ENCODE measurements around the gene ZNF335.

ZNF335 gene

DNA sequence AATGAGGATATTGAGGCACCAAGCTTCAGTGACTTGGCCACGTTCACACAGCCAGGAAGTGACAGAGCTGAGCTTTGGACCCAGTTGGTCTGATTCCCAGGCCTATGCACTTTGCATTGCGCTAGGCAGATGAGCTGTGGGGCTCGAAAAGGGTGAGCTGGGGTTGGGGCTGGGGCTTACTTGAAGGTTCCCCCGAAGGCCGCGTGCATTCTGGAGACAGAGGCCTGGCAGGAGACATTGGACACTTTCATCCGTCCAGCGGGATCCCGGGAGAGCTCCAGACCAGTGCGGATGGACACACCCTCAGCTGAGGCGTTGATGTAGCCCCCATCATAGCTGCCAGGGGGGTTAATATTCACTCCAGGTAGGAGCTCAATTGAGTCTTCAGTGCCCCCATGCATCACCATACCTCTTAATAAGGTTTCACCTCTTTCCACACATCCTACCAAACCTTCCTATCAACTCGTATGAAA is 62.6 kb downstream of the ZNF335 start:
- H3K4me2 ChIP-seq (ENCODE audit: low read length), result peak overlapping the region; percentile 72; the same call in 1 of the 2 replicates
- H3F3A ChIP-seq (ENCODE audit: insufficient read depth, low read length), result no peaks in the 10 kb centered on the region
- TF ChIP-seq EZH2 (IDR thresholded peaks at IDR 0.05; ENCODE audit: borderline replicate concordance, low read length), result no peak
- TF ChIP-seq, protein P1, sequence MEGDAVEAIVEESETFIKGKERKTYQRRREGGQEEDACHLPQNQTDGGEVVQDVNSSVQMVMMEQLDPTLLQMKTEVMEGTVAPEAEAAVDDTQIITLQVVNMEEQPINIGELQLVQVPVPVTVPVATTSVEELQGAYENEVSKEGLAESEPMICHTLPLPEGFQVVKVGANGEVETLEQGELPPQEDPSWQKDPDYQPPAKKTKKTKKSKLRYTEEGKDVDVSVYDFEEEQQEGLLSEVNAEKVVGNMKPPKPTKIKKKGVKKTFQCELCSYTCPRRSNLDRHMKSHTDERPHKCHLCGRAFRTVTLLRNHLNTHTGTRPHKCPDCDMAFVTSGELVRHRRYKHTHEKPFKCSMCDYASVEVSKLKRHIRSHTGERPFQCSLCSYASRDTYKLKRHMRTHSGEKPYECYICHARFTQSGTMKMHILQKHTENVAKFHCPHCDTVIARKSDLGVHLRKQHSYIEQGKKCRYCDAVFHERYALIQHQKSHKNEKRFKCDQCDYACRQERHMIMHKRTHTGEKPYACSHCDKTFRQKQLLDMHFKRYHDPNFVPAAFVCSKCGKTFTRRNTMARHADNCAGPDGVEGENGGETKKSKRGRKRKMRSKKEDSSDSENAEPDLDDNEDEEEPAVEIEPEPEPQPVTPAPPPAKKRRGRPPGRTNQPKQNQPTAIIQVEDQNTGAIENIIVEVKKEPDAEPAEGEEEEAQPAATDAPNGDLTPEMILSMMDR (IDR thresholded peaks at IDR 0.05; ENCODE audit: low read length), result no peak
- no peaks in the 10 kb centered on the region for H3K79me2 ChIP-seq (ENCODE audit: insufficient read depth, low read length)
- no peaks in the 10 kb centered on the region for H3K36me3 ChIP-seq (ENCODE audit: insufficient read depth, low read length)
- no peaks in the 10 kb centered on the region for H3K9me2 ChIP-seq (ENCODE audit: low read depth, low read length)
- H3K4me3 ChIP-seq (ENCODE audit: low read depth, low read length, poor library complexity, severe bottlenecking), result no peak overlapping the region
- no peak overlapping the region for H2AFZ ChIP-seq (ENCODE audit: low read length)
- peaks cover 34% of the 10 kb centered on the region for H3K4me1 ChIP-seq (ENCODE audit: insufficient read depth, low read length, severe bottlenecking)
- H3K27ac ChIP-seq (ENCODE audit: low read depth, low read length, poor library complexity, severe bottlenecking), result no peak overlapping the region
- H3K9ac ChIP-seq (ENCODE audit: low read length), result no peak overlapping the region
- no peaks in the 10 kb centered on the region for H4K20me1 ChIP-seq (ENCODE audit: insufficient read depth, low read length)
- no peaks in the 10 kb centered on the region for H3K9me3 ChIP-seq (ENCODE audit: low read length)
- H3K27me3 ChIP-seq (ENCODE audit: insufficient read depth, low read length), result no peaks in the 10 kb centered on the region

DNA sequence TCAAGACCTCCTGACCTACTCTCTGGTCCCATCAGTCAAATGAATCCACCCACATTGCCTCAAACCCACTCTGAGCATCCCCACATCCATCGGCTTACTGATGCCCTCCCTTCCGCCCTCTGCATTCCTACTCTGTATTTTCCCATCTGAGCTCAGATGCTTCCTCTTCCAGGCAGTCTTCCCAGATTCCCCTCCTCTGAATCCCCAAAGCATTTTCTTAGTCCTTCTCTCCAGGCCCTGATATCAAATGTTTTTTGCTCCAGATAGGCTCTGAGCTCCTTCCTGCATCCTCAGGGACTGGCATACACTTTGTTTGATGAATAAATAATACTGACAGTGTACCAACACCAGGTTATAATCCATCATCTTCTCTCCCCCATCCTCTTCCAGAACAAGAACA is 63.9 kb downstream of the ZNF335 start:
- no peaks in the 10 kb centered on the region for H3K79me2 ChIP-seq (ENCODE audit: insufficient read depth, low read length)
- peaks cover 34% of the 10 kb centered on the region for H3K4me1 ChIP-seq (ENCODE audit: insufficient read depth, low read length, severe bottlenecking)
- no peaks in the 10 kb centered on the region for H3K9me2 ChIP-seq (ENCODE audit: low read depth, low read length)
- H3K9ac ChIP-seq (ENCODE audit: low read length), result no peak overlapping the region
- H4K20me1 ChIP-seq (ENCODE audit: insufficient read depth, low read length), result no peaks in the 10 kb centered on the region
- no peaks in the 10 kb centered on the region for H3F3A ChIP-seq (ENCODE audit: insufficient read depth, low read length)
- no peaks in the 10 kb centered on the region for H3K9me3 ChIP-seq (ENCODE audit: low read length)
- H3K36me3 ChIP-seq (ENCODE audit: insufficient read depth, low read length), result no peaks in the 10 kb centered on the region
- no peak overlapping the region for H2AFZ ChIP-seq (ENCODE audit: low read length)
- no peak overlapping the region for H3K27ac ChIP-seq (ENCODE audit: low read depth, low read length, poor library complexity, severe bottlenecking)
- H3K4me2 ChIP-seq (ENCODE audit: low read length), result no peak overlapping the region
- no peaks in the 10 kb centered on the region for H3K27me3 ChIP-seq (ENCODE audit: insufficient read depth, low read length)
- no peak for TF ChIP-seq EZH2 (IDR thresholded peaks at IDR 0.05; ENCODE audit: borderline replicate concordance, low read length)
- TF ChIP-seq, protein P1 (IDR thresholded peaks at IDR 0.05; ENCODE audit: low read length), result no peak
- H3K4me3 ChIP-seq (ENCODE audit: low read depth, low read length, poor library complexity, severe bottlenecking), result no peak overlapping the region

DNA sequence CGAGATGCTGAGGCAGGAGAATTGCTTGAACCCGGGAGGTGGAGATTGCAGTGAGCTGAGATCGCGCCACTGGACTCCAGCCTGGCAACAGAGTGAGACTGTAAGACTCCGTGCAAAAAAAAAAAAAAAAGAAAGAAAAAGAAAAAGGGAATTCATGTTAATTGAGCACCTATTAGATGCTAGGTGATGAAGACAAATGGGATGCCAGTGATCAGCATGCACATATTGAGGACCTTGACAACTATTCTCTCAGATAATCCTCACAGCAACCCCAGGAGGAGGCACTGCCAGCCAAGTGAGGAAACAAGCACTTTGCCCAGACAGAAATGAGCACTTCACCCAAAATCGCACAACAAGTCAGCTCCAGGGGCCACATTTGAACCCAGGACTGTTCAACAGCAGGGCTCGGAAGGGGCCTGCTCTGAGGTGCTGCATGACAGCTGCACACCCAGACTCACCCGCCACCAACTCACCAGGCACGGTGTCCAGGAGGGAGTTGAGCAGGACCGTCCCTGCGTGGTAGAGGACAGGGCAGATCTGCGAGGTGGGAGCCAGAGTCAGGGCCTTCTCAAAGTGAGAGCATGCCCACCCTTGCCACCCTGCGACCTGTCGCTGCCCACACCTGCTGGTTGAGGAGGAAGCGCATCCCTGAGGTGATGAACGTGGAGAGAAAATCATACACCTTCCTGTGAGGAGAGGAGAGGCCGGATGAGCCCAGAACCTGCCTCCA is 64.6 kb downstream of the ZNF335 start:
- Histone ChIP-seq H3K4me3 (ENCODE audit: low read depth, low read length, poor library complexity, severe bottlenecking) (no peak overlapping the region), H3K4me1 (ENCODE audit: insufficient read depth, low read length, severe bottlenecking) (peaks cover 31% of the 10 kb centered on the region), H3K36me3 (ENCODE audit: insufficient read depth, low read length) (no peaks in the 10 kb centered on the region), H3F3A (ENCODE audit: insufficient read depth, low read length) (no peaks in the 10 kb centered on the region), H3K27me3 (ENCODE audit: insufficient read depth, low read length) (no peaks in the 10 kb centered on the region), H4K20me1 (ENCODE audit: insufficient read depth, low read length) (no peaks in the 10 kb centered on the region), H3K4me2 (ENCODE audit: low read length) (no peak overlapping the region), H3K9me2 (ENCODE audit: low read depth, low read length) (no peaks in the 10 kb centered on the region), H3K79me2 (ENCODE audit: insufficient read depth, low read length) (no peaks in the 10 kb centered on the region), H3K9ac (ENCODE audit: low read length) (no peak overlapping the region), H3K27ac (ENCODE audit: low read depth, low read length, poor library complexity, severe bottlenecking) (no peak overlapping the region), H2AFZ (ENCODE audit: low read length) (no peak overlapping the region), H3K9me3 (ENCODE audit: low read length) (no peaks in the 10 kb centered on the region)
- TF ChIP-seq EZH2 (IDR thresholded peaks at IDR 0.05; ENCODE audit: borderline replicate concordance, low read length), result no peak
- TF ChIP-seq, protein P1 (IDR thresholded peaks at IDR 0.05; ENCODE audit: low read length), result no peak

All from OCI-LY1 (cell line).